Fibroblast of skin of abdomen (primary cell): ENCODE measurements around the gene MRI1.

Experiments
- DNase-seq: peaks from one replicate; pipeline ENCODE4 v3.0.0-alpha.2; 2013

MRI1 gene

GRCh38 chr19:13794757-13795589 is 30.7 kb downstream of the MRI1 start, which contains the start of gene ZSWIM4:
Gene ZSWIM4 (plus strand): TSS chr19:13795443. CDS start chr19:13795649, 206 bp downstream.
- DNase-seq: peak; percentile 100

- no peak for DNase-seq
Observed at GRCh38 chr19:13795595-13796300, 31.4 kb downstream of the MRI1 start.

- DNase-seq: peak; percentile 89
Observed at GRCh38 chr19:13796301-13797057, 32.2 kb downstream of the MRI1 start.

DNA sequence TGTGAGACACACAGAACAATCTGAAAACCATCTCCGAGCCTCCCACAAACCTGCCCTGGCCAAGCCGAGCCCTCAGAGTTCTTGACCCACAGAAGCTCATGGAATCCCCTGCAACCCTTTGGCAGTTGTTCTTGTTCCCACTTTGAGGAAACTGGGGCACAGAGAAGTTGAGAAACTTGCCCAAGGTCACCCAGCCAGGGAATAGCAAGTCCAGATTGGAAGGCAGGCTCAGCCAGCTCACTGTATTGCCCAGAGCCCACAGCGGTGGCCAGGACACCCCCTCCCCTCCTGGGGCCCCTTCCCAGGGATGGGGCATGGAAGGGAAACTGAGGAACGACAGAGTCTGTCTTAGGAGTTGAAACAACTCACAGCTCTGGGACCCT is 32.7 kb downstream of the MRI1 start:
- no peak for DNase-seq

GRCh38 chr19:13797870-13798269 is 33.5 kb downstream of the MRI1 start:
- DNase-seq: peak; percentile 69

GRCh38 chr19:13799669-13800068 is 35.3 kb downstream of the MRI1 start:
- no peak for DNase-seq

DNA sequence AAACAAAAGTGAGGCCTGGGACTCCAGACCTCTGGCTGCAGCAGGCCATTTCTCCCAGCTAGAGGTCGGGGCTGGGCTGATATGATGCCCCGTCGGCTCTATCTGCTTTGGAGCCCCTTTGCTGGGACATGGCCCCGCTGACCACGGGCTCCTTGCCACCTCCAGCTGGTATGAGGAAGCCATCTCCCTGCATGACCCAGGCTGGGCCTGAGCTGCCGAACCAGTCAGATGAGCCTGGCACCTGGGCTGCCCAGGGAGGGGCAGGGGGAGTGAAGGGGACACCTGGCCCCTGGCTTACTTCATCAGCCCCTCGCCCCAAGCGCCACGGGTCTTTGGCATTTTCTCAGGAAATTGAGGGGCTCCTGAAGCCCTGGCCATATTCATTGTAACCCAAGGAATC is 38.7 kb downstream of the MRI1 start:
- DNase-seq: no peak

DNA sequence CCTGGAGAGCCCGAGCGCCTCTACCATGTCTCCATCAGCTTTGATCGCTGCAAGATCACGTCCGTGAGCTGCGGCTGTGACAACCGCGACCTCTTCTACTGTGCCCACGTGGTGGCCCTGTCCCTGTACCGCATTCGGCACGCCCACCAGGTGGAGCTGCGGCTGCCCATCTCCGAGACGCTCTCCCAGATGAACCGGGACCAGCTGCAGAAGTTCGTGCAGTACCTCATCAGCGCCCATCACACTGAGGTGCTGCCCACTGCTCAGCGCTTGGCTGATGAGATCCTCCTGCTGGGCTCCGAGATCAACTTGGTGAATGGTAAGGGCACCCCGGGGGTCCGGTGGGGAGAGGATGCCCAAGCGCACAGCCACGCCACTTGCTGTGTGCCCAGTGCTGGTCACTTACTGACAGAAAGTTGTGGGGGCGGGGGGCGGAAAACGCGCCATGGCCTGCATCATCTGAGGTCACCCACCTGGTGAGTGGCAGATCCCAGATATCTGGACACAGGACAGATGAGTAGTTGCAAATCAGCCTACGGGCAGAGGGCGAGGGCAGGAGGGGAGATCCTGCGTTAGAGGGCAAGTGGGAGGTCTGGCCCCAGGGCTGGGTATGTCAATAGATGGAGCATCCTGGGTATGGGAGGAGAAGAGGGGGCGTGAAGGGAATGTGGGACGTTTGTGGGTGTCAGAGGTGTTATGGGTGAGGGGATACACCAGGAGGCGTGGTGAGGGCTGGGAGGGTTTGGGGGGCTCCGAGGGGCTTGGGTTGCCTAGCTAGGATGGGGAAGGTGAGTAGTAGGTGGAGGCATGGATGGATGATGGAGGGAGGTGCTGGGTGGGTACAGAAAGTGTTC is 40.7 kb downstream of the MRI1 start:
- DNase-seq: no peak

DNA sequence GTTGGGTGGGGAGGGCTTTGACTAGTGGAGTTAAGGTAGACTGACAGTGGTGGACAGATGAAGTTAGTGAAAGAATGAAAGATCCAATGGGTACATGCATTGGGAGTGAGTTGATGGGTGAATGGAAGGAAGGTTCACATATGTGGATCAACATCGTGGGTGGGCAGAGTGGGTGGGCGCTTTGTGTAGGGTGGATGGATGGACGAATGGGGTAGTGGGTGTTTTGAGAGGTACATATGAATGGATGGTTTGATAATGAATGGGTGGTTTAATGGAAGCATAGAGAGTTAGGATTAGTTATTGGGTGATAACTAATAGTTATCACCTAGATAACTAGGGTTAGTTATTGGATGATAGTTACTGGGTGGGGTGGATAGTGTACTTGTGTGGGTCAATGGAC is 42.4 kb downstream of the MRI1 start:
- no peak for DNase-seq

DNA sequence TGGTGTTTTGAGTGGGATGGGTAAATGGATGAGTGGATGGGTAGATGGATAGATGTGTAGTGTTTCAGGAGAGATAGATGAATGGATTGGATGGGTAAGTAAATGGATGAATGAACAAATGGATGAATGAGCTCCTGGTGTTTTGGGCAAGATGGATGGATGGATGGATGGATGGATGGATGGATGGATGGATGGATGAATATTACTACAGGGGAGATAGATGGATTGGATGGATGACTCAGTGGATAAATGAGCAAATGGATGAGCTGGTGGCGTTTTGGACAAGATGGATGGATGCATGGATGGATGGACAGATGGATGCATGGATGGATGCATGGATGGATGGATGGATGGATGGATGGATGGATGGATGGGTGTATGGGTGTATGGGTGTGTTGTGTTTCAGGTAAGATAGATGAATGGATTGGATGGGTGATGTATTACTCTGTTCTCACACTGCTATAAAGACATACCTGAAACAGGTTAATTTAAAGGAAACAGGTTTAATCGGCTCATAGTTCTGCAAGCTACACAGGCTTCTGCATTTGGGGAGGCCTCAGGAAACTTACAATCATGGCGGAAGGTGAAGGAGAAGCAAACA is 43.2 kb downstream of the MRI1 start:
- no peak for DNase-seq

GRCh38 chr19:13808856-13809255 is 44.5 kb downstream of the MRI1 start:
- no peak for DNase-seq

- DNase-seq: no peak
Observed at GRCh38 chr19:13812544-13812943, 48.2 kb downstream of the MRI1 start.

GRCh38 chr19:13813147-13813546 is 48.8 kb downstream of the MRI1 start:
- no peak for DNase-seq

DNA sequence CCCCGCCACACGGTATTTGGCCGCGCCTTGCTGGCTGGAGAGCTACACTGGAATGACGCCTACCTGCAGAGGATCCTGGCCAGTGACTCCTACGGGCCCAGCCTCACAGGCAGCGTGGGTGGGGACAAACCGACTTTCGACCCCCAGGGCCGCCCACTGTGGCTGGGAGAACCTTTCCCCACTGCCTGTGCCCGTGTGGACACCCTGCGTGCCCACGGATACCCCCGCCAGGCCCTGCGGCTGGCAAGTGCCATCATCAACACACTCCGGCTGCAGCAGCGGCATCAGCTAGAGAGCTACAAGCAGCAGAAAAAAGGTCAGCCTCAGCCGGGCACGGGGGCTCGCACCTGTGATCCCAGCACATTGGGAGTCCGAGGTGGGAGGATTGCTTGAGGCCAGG is 50.2 kb downstream of the MRI1 start:
- DNase-seq: no peak

DNA sequence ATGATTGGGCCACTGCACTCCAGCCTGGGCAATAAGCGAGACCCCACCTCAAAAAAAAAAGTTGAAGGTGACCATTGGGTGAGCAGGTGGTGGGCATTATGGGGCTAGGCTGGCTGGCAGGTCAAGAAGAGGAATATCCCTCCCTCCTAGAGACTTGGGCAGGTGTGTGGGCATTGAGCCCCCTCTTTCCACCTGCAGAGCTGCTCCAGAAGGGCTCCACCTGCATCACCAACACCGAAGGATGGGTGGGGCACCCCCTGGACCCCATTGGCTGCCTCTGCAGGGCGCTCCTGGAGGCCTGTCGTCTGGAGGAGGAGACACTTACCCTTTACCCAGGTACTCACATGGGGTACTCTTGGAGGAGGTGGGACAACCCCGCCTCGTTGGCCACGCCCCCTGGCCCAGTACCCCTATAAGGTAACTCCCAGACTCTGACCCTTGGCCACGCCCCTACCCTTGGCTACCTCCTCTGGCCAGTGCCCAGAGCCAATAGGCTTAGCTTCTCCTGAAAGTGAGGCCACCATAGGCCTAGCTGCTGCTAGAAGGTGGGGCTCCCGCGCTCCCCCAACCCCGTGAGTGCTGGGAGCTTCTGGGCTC is 52.8 kb downstream of the MRI1 start:
- no peak for DNase-seq

GRCh38 chr19:13817615-13818371 is 53.5 kb downstream of the MRI1 start:
- no peak for DNase-seq

DNA sequence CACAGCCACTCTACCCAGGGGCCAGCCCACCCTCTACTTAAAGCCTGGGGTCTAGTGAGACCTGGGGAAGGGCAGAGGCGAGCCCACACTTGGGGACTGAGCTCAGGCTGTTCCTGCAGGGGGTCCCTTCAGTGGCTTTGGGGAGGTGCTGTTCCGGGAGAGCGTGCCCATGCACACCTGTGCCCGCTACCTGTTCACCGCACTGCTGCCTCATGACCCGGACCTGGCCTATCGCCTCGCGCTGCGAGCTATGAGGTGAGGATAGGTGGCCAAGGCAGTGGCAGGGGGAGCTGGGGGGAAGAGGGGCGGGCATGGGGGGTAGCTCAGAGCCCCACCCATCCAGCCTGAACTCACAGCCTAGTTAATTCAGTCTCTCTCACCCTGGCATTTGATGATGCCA is 54.9 kb downstream of the MRI1 start:
- no peak for DNase-seq

GRCh38 chr19:13821292-13821691 is 57.0 kb downstream of the MRI1 start:
- DNase-seq: no peak

DNA sequence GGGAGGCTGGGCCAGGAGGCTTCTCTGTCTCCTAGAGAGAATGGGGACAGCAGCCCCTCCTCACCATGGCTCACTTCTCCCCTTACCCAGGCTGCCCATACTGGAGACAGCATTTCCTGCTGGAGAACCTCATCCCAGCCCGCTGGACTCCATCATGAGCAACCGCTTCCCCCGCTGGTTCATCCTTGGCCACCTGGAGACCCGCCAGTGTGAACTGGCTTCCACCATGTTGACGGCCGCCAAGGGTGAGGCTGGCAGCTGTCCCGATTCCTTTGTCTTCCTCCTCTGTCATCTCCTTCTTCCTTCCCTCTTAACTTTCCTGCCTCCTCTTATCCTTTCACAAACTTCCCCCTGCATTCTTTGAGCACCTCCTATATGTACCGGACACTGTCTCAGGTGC is 58.9 kb downstream of the MRI1 start:
- DNase-seq: no peak
